ENCODE data around the gene MYORG. TPM values are rescaled to one million over a fixed set of nuclear protein-coding genes. Genes with fewer than 3 reads are reported as not detected.

The MYORG gene
- 3.1 to 4.5 TPM (median 4.1 TPM) in 5 replicates for total RNA-seq (2022; extraction: Qiagen RNA extraction; ENCODE audit: low read depth)

DNA sequence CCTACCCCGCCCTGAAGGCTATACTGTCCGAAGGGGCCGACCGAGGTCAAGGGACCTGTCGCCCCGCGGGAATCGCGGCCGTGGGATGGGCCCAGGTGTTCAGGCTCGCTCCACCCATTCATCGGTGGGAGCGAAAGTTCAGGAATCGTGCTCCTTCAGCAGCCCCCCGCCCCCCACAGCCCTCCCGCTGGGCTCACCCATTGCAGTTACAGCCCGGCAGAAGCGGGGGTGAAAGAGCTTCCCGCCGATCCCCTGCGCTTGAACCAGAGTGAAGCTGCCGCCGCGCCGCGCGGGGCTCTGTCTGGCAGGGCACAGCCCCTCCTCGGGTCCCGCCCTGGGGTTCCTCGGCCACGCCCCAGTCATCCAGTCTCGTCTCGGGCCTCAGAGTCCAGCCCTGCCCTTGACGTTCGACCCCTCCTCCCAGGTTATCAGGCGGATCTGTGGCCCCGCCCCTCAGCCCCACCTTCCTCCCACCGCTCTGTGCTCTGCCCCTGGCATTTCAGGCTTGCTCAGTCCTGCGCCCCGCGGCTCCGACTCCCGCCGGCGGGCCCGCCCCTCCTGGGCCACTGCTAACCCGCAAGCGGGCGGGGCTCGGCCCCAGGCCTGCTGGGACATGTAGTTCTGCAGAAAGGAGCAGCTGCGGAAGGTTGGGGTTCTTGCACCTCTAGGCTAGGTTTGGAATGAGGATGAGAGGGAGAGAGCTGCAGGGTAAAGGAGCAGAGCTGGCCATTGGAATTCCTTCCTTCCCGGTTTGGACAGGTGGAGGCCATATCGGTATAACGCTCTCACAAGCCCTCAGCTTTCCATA is at the start of gene MYORG:
Gene MYORG, minus strand, starts transcription at position 303 of the 808 bp plus-strand sequence. CDS start 3,955 bp downstream, outside the sequence.

DNA sequence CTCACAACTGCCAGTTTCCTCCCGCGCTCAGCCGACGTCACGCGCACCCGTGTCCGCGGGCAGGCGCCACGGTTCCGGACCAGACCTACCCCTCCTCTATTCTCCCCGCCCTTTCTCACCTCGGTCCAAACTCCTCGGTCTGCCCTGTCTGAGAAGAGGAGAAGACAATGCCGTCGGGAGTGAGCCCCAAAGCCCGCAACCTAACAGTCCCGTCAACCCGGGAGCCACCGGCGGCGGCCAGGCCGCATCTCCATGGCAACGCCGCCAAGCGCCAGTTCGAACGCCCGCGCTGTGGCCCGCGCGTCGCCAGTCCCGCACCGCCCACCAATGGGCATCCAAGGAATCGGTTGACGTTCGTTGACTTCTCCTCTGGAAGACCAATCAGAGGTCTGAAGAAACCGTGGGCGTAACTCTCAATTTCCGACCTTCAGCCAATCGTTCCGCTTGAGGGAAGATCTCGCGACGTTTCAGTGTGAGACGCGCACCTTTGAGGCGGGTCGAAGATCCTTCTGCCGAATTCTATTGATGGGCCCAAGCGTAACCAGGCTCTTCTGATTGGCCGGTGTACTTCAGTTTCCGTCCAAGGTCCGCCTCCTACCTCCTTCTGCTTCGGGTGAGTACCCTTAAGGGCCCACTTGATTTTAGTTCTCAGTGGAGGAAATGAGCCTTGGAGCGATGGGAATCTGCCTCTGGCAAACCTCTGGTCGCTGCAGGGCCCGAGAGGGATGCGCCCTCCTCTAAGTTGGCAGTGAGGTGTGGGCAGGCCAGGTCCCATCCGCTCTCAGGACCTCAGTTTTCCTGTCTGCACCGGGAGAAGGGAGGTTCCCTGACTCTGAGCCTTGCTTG is 47.5 kb downstream of the MYORG start, which contains the start of the genes KIF24 and NUDT2:
Gene KIF24, minus strand, starts transcription at position 282 of the 846 bp plus-strand sequence. CDS start 17,922 bp downstream, outside the sequence.
Gene NUDT2, plus strand, starts transcription at position 583 of the 846 bp plus-strand sequence. CDS start 9,471 bp downstream, outside the sequence.

Other genes with a start within 250 kb of the MYORG start
- gene UBAP1, start 197.9 kb downstream of the MYORG start, total RNA-seq (2022; extraction: Qiagen RNA extraction; ENCODE audit: low read depth): 38.0 to 45.0 TPM (median 42.5 TPM) in 5 replicates
- 3.5 to 4.2 TPM (median 3.6 TPM) in 5 replicates for gene KIF24, start 47.6 kb downstream of the MYORG start, total RNA-seq (2022; extraction: Qiagen RNA extraction; ENCODE audit: low read depth)
- 22.4 to 23.8 TPM (median 23.2 TPM) in 5 replicates for gene NUDT2, start 47.3 kb downstream of the MYORG start, total RNA-seq (2022; extraction: Qiagen RNA extraction; ENCODE audit: low read depth)
- 16.2 to 19.2 TPM (median 16.6 TPM) in 5 replicates for gene FAM219A, start 81.7 kb upstream of the MYORG start, total RNA-seq (2022; extraction: Qiagen RNA extraction; ENCODE audit: low read depth)
- 0.07 TPM in 1 of 5 replicates, not detected in the others for gene DNAI1, start 81.9 kb upstream of the MYORG start, total RNA-seq (2022; extraction: Qiagen RNA extraction; ENCODE audit: low read depth)
- 1.2 to 2.7 TPM (median 1.9 TPM) in 5 replicates for gene ENHO, start 146.1 kb upstream of the MYORG start, total RNA-seq (2022; extraction: Qiagen RNA extraction; ENCODE audit: low read depth)
- gene CNTFR, start 212.8 kb upstream of the MYORG start, total RNA-seq (2022; extraction: Qiagen RNA extraction; ENCODE audit: low read depth): 0.07 to 0.20 TPM (median 0.13 TPM) in 4 of 5 replicates, not detected in the other
- 40.7 to 50.0 TPM (median 45.1 TPM) in 5 replicates for gene RPP25L, start 235.2 kb upstream of the MYORG start, total RNA-seq (2022; extraction: Qiagen RNA extraction; ENCODE audit: low read depth)
- gene DCTN3, start 243.6 kb upstream of the MYORG start, total RNA-seq (2022; extraction: Qiagen RNA extraction; ENCODE audit: low read depth): 97.5 to 107 TPM (median 104 TPM) in 5 replicates

All from A549 treated with DMSO at 1 μM for 4 hours (cell line).